Measurements from ENCODE around the gene SOAT1. TPM values are rescaled to one million over a fixed set of nuclear protein-coding genes. Genes with fewer than 3 reads are reported as not detected.

SOAT1 gene
- total and polyA plus RNA-seq, 11 donors, result 2.0 to 34.8 (median 7.9) TPM

GRCh38 chr1:179310721-179311120 is 17.1 kb downstream of the SOAT1 start:
- Histone ChIP-seq H3K4me3 (no peak overlapping the region), H3K36me3 (peaks cover 0 to 59% (median 14%) of the 10 kb centered on the region in 9 donors), H3K4me1 (peaks cover 0 to 16% (median 0%) of the 10 kb centered on the region in 12 donors), H3K9me3 (no peaks in the 10 kb centered on the region), H3K27me3 (no peaks in the 10 kb centered on the region), H3K27ac (peak overlapping the region in 1 of 12 donors; percentile 7)
- DNase-seq, result no peak
- intact Hi-C loops (cut with DNase I), result no loop called here
- TF ChIP-seq POLR2A (IDR thresholded peaks at IDR 0.05), result no peak
- TF ChIP-seq, protein P1, sequence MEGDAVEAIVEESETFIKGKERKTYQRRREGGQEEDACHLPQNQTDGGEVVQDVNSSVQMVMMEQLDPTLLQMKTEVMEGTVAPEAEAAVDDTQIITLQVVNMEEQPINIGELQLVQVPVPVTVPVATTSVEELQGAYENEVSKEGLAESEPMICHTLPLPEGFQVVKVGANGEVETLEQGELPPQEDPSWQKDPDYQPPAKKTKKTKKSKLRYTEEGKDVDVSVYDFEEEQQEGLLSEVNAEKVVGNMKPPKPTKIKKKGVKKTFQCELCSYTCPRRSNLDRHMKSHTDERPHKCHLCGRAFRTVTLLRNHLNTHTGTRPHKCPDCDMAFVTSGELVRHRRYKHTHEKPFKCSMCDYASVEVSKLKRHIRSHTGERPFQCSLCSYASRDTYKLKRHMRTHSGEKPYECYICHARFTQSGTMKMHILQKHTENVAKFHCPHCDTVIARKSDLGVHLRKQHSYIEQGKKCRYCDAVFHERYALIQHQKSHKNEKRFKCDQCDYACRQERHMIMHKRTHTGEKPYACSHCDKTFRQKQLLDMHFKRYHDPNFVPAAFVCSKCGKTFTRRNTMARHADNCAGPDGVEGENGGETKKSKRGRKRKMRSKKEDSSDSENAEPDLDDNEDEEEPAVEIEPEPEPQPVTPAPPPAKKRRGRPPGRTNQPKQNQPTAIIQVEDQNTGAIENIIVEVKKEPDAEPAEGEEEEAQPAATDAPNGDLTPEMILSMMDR (IDR thresholded peaks at IDR 0.05), result no peak
- peak in 1 of 4 donors; percentile 50 for ATAC-seq
- WGBS, 4 donors, result 88 to 92% (median 90%) methylated on average over 3 of the region's 3 CpGs

DNA sequence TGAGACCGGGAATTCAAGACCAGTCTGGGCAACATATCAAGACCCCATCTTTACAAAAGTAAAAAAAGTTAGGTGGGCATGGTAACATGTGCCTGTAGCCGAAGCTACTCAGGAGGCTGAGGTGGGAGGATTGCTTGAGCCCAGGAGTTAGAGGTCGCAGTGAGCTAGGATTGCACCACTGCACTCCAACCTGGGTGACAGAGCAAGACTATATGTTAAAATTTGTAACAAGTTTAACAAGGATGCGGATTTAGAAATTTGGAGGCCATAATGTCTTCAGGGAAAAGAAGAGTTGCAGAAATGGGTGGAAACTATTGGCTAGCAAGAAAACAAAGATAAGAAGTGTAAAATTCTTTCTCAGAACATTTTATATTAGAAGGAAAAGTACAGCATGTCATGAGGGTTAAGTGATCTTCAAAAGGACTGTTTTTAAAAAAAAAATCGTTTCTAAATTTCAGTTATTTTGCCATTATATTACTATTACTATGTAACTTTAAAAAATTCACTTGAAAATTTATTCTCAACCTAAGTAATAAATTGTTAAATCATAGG is 17.6 kb downstream of the SOAT1 start:
- H3K9me3 ChIP-seq, result no peaks in the 10 kb centered on the region
- no peak for DNase-seq
- peak overlapping the region in 1 of 12 donors; percentile 7 for H3K27ac ChIP-seq
- H3K4me3 ChIP-seq, result no peak overlapping the region
- ATAC-seq, result no peak
- 84 to 93% (median 89%) methylated on average over 5 of the region's 5 CpGs for WGBS, 4 donors
- peaks cover 0 to 57% (median 14%) of the 10 kb centered on the region in 9 donors for H3K36me3 ChIP-seq
- no peaks in the 10 kb centered on the region for H3K27me3 ChIP-seq
- peaks cover 0 to 14% (median 0%) of the 10 kb centered on the region in 12 donors for H3K4me1 ChIP-seq
- no peak for TF ChIP-seq POLR2A (IDR thresholded peaks at IDR 0.05)
- TF ChIP-seq, protein P1 (IDR thresholded peaks at IDR 0.05), result no peak
- intact Hi-C loops (cut with DNase I), result no loop called here

DNA sequence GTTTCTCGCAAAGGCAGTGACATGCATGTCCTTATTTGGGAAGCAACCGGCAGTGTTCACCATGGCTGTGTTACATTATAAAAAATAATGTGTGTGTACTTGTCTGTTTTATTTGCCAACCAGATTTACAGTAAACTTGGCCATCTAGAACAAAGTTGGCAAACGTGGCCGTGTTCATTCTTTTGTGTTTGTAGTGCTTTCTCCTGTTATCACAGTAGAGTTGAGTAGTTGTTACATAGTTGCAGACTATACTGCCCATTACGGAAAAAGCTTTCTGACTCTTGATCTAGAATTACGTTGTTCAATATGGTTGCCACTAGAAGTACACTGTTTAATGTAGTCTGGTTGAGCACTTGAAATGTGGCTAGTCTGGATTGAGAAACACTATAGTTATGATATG is 19.4 kb downstream of the SOAT1 start:
- TF ChIP-seq, protein P1 (IDR thresholded peaks at IDR 0.05), result no peak
- no peak for TF ChIP-seq POLR2A (IDR thresholded peaks at IDR 0.05)
- intact Hi-C loops (cut with DNase I), result no loop called here
- no peak overlapping the region for H3K27ac ChIP-seq
- no peaks in the 10 kb centered on the region for H3K27me3 ChIP-seq
- DNase-seq, result no peak
- no peaks in the 10 kb centered on the region for H3K9me3 ChIP-seq
- H3K4me3 ChIP-seq, result no peak overlapping the region
- H3K36me3 ChIP-seq, result peaks cover 0 to 55% (median 7%) of the 10 kb centered on the region in 9 donors
- WGBS, 4 donors, result 92 to 94% (median 94%) methylated on average over 6 of the region's 6 CpGs
- peaks cover 0 to 14% (median 0%) of the 10 kb centered on the region in 12 donors for H3K4me1 ChIP-seq
- ATAC-seq, result no peak

DNA sequence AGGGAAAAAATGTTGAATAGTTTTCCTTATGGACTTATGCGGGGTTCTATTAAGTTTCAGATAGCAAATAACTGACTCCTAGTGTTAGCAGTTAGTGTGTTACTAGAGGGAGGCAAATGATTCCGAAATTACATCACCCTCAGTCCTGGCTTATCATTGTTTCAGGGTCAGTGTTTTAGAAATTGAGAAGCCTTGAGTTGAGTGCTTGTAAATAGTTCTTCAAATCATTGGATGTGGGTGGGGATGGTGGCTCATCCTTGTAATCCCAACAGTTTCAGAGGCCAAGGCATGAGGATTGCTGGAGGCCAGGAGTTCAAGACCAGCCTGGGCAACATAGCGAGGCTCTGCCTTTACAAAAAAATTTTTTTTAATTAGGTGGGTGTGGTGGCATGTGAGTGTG is 21.3 kb downstream of the SOAT1 start:
- ATAC-seq (no peak), DNase-seq (no peak)
- peaks cover 0 to 3% (median 0%) of the 10 kb centered on the region in 12 donors for H3K9me3 ChIP-seq
- peaks cover 0 to 40% (median 2%) of the 10 kb centered on the region in 9 donors for H3K36me3 ChIP-seq
- 90 to 95% (median 92%) methylated on average over 3 of the region's 3 CpGs for WGBS, 4 donors
- H3K4me1 ChIP-seq, result peaks cover 0 to 19% (median 0%) of the 10 kb centered on the region in 12 donors
- no peak overlapping the region for H3K27ac ChIP-seq
- TF ChIP-seq POLR2A (IDR thresholded peaks at IDR 0.05), result no peak
- TF ChIP-seq, protein P1 (IDR thresholded peaks at IDR 0.05), result no peak
- intact Hi-C loops (cut with DNase I), result no loop called here
- no peak overlapping the region for H3K4me3 ChIP-seq
- H3K27me3 ChIP-seq, result no peaks in the 10 kb centered on the region

Data from heart left ventricle (tissue), 16 donors.